HCT116 (cell line): ENCODE results near the gene CCS. TPM values are rescaled to one million over a fixed set of nuclear protein-coding genes. Genes with fewer than 3 reads are reported as not detected.

ENCODE experiments used
- ATAC-seq: fragments of 200-7000 bp; cut with Tn5 transposase; 2 replicates; pipeline ENCODE4 v1.9.1; 2020; ENCODE audit warnings: mild to moderate bottlenecking, moderate library complexity
- BruUV-seq: library from RNA; stranded (reverse); fragments of 400-500 nt; replicated peaks from 2 replicates; lab custom pipeline; 2021; lab: Mats Ljungman, UMichigan
- CTCF ChIA-PET: fragments of 300-600 bp; sonication (Branson Sonifier 250); formaldehyde crosslinking; loops from one replicate; lab custom pipeline; 2021; ENCODE audit warnings: antibody characterized with exemption; lab: Charles Lee
- POLR2A ChIA-PET: fragments of 300-600, 350-600 bp; sonication (Branson Sonifier 250); formaldehyde crosslinking; loops from one replicate; lab custom pipeline; 2021; ENCODE audit warnings: antibody characterized with exemption; lab: Charles Lee
- RAD21 ChIA-PET, 2 experiments: fragments of 300-600 bp; sonication (Branson Sonifier 250); formaldehyde crosslinking; loops; one replicate each; lab custom pipeline; 2023; ENCODE audit warnings: low total read pairs in 2 of 2; ENCODE audit not compliant: uncharacterized antibody in 2 of 2, unreplicated experiment in 2 of 2, low non-redundant PET in 1 of 2; lab: Charles Lee
- DNase-seq: peaks from one replicate; pipeline ENCODE4 v3.0.0-alpha.2; 2010; ENCODE audit warnings: low read depth, low spot score
- H2AFZ ChIP-seq: fragments of 200-600 bp; shearing (Covaris generic), sonication (generic); 2 replicates; pipeline ENCODE4 v1.6.1; 2017; ENCODE audit warnings: low read depth, mixed run types, mixed read lengths, antibody characterized with exemption, low read length; ENCODE audit not compliant: poor library complexity, severe bottlenecking
- H3K27ac ChIP-seq: 2 replicates; pipeline ENCODE4 v1.5.1; 2012; ENCODE audit warnings: low read depth, low read length
- H3K27me3 ChIP-seq: fragments of 200-600 bp; sonication (generic); 2 replicates; pipeline ENCODE4 v1.6.1; 2016; ENCODE audit warnings: mixed run types, low read length, mixed read lengths; ENCODE audit not compliant: insufficient read depth
- H3K36me3 ChIP-seq, 2 experiments: fragments of 200-500 bp in 1 of 2; fragments of 200-600 bp in 1 of 2; sonication (Bioruptor generic) in 1 of 2; sonication (generic) in 1 of 2; 2 replicates each; pipeline versions ENCODE4 v1.5.1 to v1.6.1; 2014 to 2016; ENCODE audit warnings: low read length in 2 of 2, inconsistent platforms in 1 of 2, mixed read lengths in 1 of 2, mixed run types in 1 of 2; ENCODE audit not compliant: insufficient read depth in 2 of 2, control insufficient read depth in 1 of 2
- H3K4me1 ChIP-seq, 2 experiments: fragments of 200-600 bp in 1 of 2; sonication (generic) in 1 of 2; 2 replicates each; pipeline versions ENCODE4 v1.5.1 to v1.6.1; 2012 to 2017; ENCODE audit warnings: low read length in 2 of 2, inconsistent platforms in 1 of 2, mild to moderate bottlenecking in 1 of 2, mixed read lengths in 1 of 2, mixed run types in 1 of 2, moderate library complexity in 1 of 2; ENCODE audit not compliant: insufficient read depth in 2 of 2, control insufficient read depth in 1 of 2
- H3K4me2 ChIP-seq: fragments of 200-600 bp; sonication (generic); 2 replicates; pipeline ENCODE4 v1.6.1; 2017; ENCODE audit warnings: mixed run types, low read length, mixed read lengths
- H3K4me3 ChIP-seq, 2 experiments: fragments of 200-600 bp in 1 of 2; sonication (generic) in 1 of 2; replicated peaks in 1 of 2; 2 replicates each; pipeline ENCODE4 v1.5.1; 2011 to 2016; ENCODE audit warnings: low read length in 2 of 2, control low read depth in 1 of 2, low read depth in 1 of 2, mild to moderate bottlenecking in 1 of 2, mixed read lengths in 1 of 2, mixed run types in 1 of 2
- H3K79me2 ChIP-seq: fragments of 200-600 bp; sonication (generic); 2 replicates; pipeline ENCODE4 v1.6.1; 2017; ENCODE audit warnings: mild to moderate bottlenecking, mixed run types, low read length, moderate library complexity, mixed read lengths; ENCODE audit not compliant: insufficient read depth
- H3K9ac ChIP-seq: fragments of 200-600 bp; sonication (generic); 2 replicates; pipeline ENCODE4 v1.6.1; 2016; ENCODE audit warnings: low read length, mixed read lengths
- H3K9me2 ChIP-seq: fragments of 200-600 bp; sonication (generic), shearing (Covaris generic); 2 replicates; pipeline ENCODE4 v1.6.1; 2017; ENCODE audit warnings: mixed run types, mild to moderate bottlenecking, moderate library complexity; ENCODE audit not compliant: insufficient read depth
- H3K9me3 ChIP-seq, 2 experiments: fragments of 200-500 bp in 1 of 2; fragments of 200-600 bp in 1 of 2; sonication (Bioruptor generic) in 1 of 2; sonication (generic) in 1 of 2; 2 replicates each; pipeline ENCODE4 v1.6.1; 2014 to 2017; ENCODE audit warnings: low read length in 2 of 2, mixed read lengths in 2 of 2, inconsistent platforms in 1 of 2, low read depth in 1 of 2, mild to moderate bottlenecking in 1 of 2, mixed run types in 1 of 2, moderate library complexity in 1 of 2; ENCODE audit not compliant: control insufficient read depth in 1 of 2, insufficient read depth in 1 of 2
- H4K20me1 ChIP-seq: fragments of 200-600 bp; sonication (generic), shearing (Covaris generic); 2 replicates; pipeline ENCODE4 v1.6.1; 2017; ENCODE audit warnings: mixed run types, mild to moderate bottlenecking, moderate library complexity; ENCODE audit not compliant: insufficient read depth
- CBX3 ChIP-seq: IDR thresholded peaks from 2 replicates; pipeline ENCODE4 v1.6.1; 2012; ENCODE audit warnings: low read depth
- EGR1 ChIP-seq: IDR thresholded peaks from 2 replicates; pipeline ENCODE4 v1.6.1; 2012; ENCODE audit warnings: low read depth
- EZH2 ChIP-seq: fragments of 200-600 bp; sonication (generic); IDR thresholded peaks from 2 replicates; pipeline ENCODE4 v1.6.1; 2017; ENCODE audit warnings: antibody characterized with exemption, mixed run types
- POLR2A ChIP-seq: IDR thresholded peaks from 2 replicates; pipeline ENCODE4 v1.7.0; 2011; ENCODE audit warnings: borderline replicate concordance; ENCODE audit not compliant: insufficient read depth, insufficient read length; ENCODE audit errors: extremely low read depth
- RAD21 ChIP-seq: IDR thresholded peaks from 2 replicates; pipeline ENCODE4 v1.6.1; 2012; ENCODE audit warnings: low read depth, mild to moderate bottlenecking
- YY1 ChIP-seq: IDR thresholded peaks from 2 replicates; pipeline ENCODE4 v1.6.1; 2011; ENCODE audit warnings: low read length, low read depth, moderate library complexity, mild to moderate bottlenecking; ENCODE audit not compliant: insufficient replicate concordance; ENCODE audit errors: extremely low read depth
- intact Hi-C: fragments of 100-400 bp; cut with micrococcal nuclease; formaldehyde crosslinking; loops from 2 replicates; pipeline ENCODE4 v1.10.0; 2022
- total RNA-seq: library from RNA; stranded (reverse); gene quantifications from one replicate; pipeline ENCODE4 v1.2.1, GENCODE V29; 2021; ENCODE audit not compliant: unreplicated experiment

CCS gene
- total RNA-seq, 1 experiment from 2014 or later, result 40.6 TPM

- TF ChIP-seq RAD21 (no peak), EZH2 (no peak), POLR2A (peak; percentile 86), CBX3 (peak; percentile 34; the same call in 1 of the 2 replicates)
Observed at GRCh38 chr11:66616379-66617154, 23.6 kb downstream of the CCS start, which contains the start of gene RBM14 (continued).

GRCh38 chr11:66617155-66617834 lies 24.3 kb downstream of the CCS start:
- Histone ChIP-seq H3K79me2 (peaks cover 67% of the 10 kb centered on the region), H3K4me2 (peak overlapping the region; percentile 93), H3K4me3 (peak overlapping the region; percentile 85 to 97), H3K4me1 (peaks cover 6 to 45% of the 10 kb centered on the region in 2 experiments; a peak in 3 of 4 replicates), H3K9me2 (no peaks in the 10 kb centered on the region), H3K27ac (peak overlapping the region; percentile 93), H3K27me3 (no peaks in the 10 kb centered on the region), H3K9me3 (no peaks in the 10 kb centered on the region), H3K36me3 (peaks cover 19 to 34% of the 10 kb centered on the region in 2 experiments), H2AFZ (no peak overlapping the region), H4K20me1 (peaks cover 48% of the 10 kb centered on the region), H3K9ac (peak overlapping the region; percentile 99)
- DNase-seq (no peak), ATAC-seq (no peak; the same call in 1 of the 2 replicates)
- BruUV-seq, result no TSS peak
- ChIA-PET CTCF (interaction anchor here (1.0 to 1.1 kb wide), 2 partner anchors 21 to 61 kb away, joined by 4 read pairs; partner anchors contain the start of genes RBM4 and RBM4B), RAD21 (no interaction called here), POLR2A (interaction anchor here (1.2 to 2.1 kb wide), 5 partner anchors 10 to 61 kb away, joined by 3 to 36 read pairs (median 7); partner anchors contain the start of genes RBM4 and RBM4B)
- TF ChIP-seq YY1 (no peak), EZH2 (no peak), EGR1 (0 out of 2 replicates have a peak, but pooled peaks have one; percentile 12)
- intact Hi-C loops, result no loop called here
